Natural killer cell (primary cell): ENCODE data around the gene SLC25A1. TPM values are rescaled to one million over a fixed set of nuclear protein-coding genes. Genes with fewer than 3 reads are reported as not detected.
A peak's percentile ranks its signal among the peaks of the same experiment; 100 is the strongest.

ENCODE experiments used
- ATAC-seq, 3 donors: fragments of 150-1000 bp in 2 of 3; fragments of 200-7000 bp in 1 of 3; cut with Tn5 transposase; 1 replicate in 1 of 3; 2 replicates in 2 of 3; pipeline ENCODE4 v1.10.0; 2021; ENCODE audit warnings: mild to moderate bottlenecking in 2 of 3, moderate library complexity in 2 of 3
- DNase-seq, 2 donors: peaks; one replicate each; pipeline versions ENCODE4 v3.0.0 to v3.0.0-alpha.2; 2013 to 2021; ENCODE audit warnings: mixed read lengths in 1 of 2
- H3K27ac ChIP-seq: one replicate; pipeline ENCODE4 v1.5.1; 2013; ENCODE audit warnings: mild to moderate bottlenecking, low read length
- H3K27me3 ChIP-seq: one replicate; pipeline ENCODE4 v1.6.1; 2013; ENCODE audit warnings: low read length; ENCODE audit not compliant: control insufficient read depth, insufficient read depth
- H3K36me3 ChIP-seq: one replicate; pipeline ENCODE4 v1.6.1; 2013; ENCODE audit warnings: low read length; ENCODE audit not compliant: control insufficient read depth, insufficient read depth
- H3K4me1 ChIP-seq: one replicate; pipeline ENCODE4 v1.6.1; 2013; ENCODE audit warnings: low read length; ENCODE audit not compliant: control insufficient read depth, insufficient read depth
- H3K4me3 ChIP-seq: one replicate; pipeline ENCODE4 v1.5.1; 2013; ENCODE audit warnings: low read length
- H3K9me3 ChIP-seq: one replicate; pipeline ENCODE4 v1.6.1; 2013; ENCODE audit warnings: low read length; ENCODE audit not compliant: control insufficient read depth, insufficient read depth
- H3K27ac Mint-ChIP-seq, 2 donors: one replicate each; pipeline ENCODE4 v1.8.0; 2022; ENCODE audit warnings: mild to moderate bottlenecking in 2 of 2, mixed read lengths in 2 of 2, moderate library complexity in 1 of 2
- H3K27me3 Mint-ChIP-seq, 2 donors: one replicate each; pipeline ENCODE4 v1.8.0; 2022; ENCODE audit warnings: low read depth in 2 of 2, mixed read lengths in 2 of 2
- H3K36me3 Mint-ChIP-seq: one replicate; pipeline ENCODE4 v1.8.0; 2022; ENCODE audit warnings: mixed read lengths
- H3K4me1 Mint-ChIP-seq, 2 donors: one replicate each; pipeline ENCODE4 v1.8.0; 2022; ENCODE audit warnings: mixed read lengths in 2 of 2
- H3K4me3 Mint-ChIP-seq: one replicate; pipeline ENCODE4 v1.8.0; 2022; ENCODE audit warnings: mild to moderate bottlenecking, moderate library complexity, mixed read lengths
- H3K9me3 Mint-ChIP-seq, 2 donors: one replicate each; pipeline ENCODE4 v1.8.0; 2022; ENCODE audit warnings: mixed read lengths in 2 of 2
- WGBS: methylation state at CpG from one replicate; pipeline ENCODE4 v1.1.7; 2013; ENCODE audit warnings: missing lambda C conversion rate; ENCODE audit not compliant: insufficient coverage; 5-methylcytosine and 5-hydroxymethylcytosine counted together
- intact Hi-C: fragments of 100-400 bp; cut with micrococcal nuclease; formaldehyde crosslinking; loops from one replicate; pipeline ENCODE4 v1.14.2; 2022
- total RNA-seq, 4 donors: library from RNA; stranded (reverse); fragments of 120-200 nt in 1 of 4; gene quantifications; one replicate each; pipeline versions ENCODE4 v1.2.3 to v1.2.4, GENCODE V29; 2013 to 2022
- TF ChIP-seq, protein P1 (sequence below): fragments of 200-600 bp; IDR thresholded peaks from one replicate; pipeline ENCODE4 v1.8.0; 2022; ENCODE audit warnings: antibody characterized with exemption

The SLC25A1 gene
- total RNA-seq, 3 donors from 2014 or later (not counting 1 experiment from before 2014, with no cell fraction given): 24.8 to 29.6 (median 26.9) TPM

DNA sequence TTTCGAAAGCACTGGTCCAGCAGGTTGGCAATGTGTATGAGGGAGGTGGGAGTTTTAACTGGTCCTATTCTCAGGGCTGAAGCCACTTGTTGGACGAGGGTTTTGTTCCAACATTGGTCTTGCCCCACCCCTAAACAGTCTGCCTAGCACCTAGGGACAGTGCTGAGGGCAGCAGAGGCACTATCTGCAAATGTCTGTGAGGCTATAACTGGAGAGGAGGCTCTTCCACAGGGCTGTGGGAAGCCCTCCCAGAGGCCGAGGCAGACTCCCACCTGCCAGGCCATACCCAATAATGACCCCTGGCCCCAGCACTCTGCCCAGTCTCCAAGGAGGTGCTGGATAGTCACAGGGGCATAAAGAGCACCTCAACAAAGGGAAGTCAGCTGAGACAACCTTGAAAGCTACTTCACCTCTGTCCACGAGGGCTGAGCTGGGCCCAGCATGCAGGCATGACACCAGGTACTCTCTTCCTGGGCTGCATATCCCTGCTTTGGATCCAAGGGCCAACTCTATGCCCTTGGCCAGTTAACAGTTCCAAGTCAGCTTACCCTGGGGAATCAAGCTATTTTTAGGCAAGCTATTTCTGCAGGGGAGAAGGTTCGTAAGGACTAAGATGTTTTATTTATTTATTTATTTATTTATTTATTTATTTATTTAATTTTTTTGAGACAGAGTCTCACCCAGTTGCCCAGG lies 40.2 kb upstream of the SLC25A1 start:
- Histone ChIP-seq H3K27me3 (no peaks in the 10 kb centered on the region), H3K9me3 (no peaks in the 10 kb centered on the region), H3K4me1 (peaks cover 5% of the 10 kb centered on the region), H3K36me3 (no peaks in the 10 kb centered on the region), H3K27ac (no peak overlapping the region), H3K4me3 (no peak overlapping the region)
- Mint-ChIP-seq H3K27me3 (peaks cover 0 to 2% of the 10 kb centered on the region in 2 donors), H3K4me3 (no peak overlapping the region), H3K36me3 (no peaks in the 10 kb centered on the region), H3K27ac (no peak overlapping the region), H3K4me1 (peaks cover 0 to 5% of the 10 kb centered on the region in 2 donors), H3K9me3 (no peaks in the 10 kb centered on the region)
- WGBS: 81% methylated on average over 3 of the region's 5 CpGs
- intact Hi-C loops: no loop called here
- DNase-seq (no peak), ATAC-seq (no peak)
- TF ChIP-seq, protein P1, sequence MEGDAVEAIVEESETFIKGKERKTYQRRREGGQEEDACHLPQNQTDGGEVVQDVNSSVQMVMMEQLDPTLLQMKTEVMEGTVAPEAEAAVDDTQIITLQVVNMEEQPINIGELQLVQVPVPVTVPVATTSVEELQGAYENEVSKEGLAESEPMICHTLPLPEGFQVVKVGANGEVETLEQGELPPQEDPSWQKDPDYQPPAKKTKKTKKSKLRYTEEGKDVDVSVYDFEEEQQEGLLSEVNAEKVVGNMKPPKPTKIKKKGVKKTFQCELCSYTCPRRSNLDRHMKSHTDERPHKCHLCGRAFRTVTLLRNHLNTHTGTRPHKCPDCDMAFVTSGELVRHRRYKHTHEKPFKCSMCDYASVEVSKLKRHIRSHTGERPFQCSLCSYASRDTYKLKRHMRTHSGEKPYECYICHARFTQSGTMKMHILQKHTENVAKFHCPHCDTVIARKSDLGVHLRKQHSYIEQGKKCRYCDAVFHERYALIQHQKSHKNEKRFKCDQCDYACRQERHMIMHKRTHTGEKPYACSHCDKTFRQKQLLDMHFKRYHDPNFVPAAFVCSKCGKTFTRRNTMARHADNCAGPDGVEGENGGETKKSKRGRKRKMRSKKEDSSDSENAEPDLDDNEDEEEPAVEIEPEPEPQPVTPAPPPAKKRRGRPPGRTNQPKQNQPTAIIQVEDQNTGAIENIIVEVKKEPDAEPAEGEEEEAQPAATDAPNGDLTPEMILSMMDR: no peak

DNA sequence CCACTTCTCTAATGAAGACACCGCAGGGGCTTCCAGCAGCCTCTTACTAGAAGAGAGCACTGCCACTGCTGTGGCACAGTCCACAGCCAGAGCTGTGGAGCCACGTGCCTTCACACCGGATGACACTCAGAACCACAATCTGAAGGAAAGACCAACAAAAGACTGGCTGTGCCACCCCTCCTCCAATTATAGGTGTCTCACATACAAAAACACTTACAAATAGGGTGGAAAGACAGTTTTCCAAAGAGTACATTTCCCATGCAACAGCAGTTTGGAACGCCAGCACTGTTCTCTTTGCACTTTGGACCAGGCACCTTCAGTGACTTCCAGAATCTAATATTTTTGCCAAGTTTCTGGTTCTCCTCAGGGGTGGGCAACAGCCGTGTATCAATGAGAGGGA lies 38.0 kb upstream of the SLC25A1 start:
- H3K27me3 ChIP-seq: no peaks in the 10 kb centered on the region
- no peaks in the 10 kb centered on the region for H3K9me3 Mint-ChIP-seq
- H3K4me1 ChIP-seq: peaks cover 5% of the 10 kb centered on the region
- no peaks in the 10 kb centered on the region for H3K9me3 ChIP-seq
- H3K4me1 Mint-ChIP-seq: peaks cover 0 to 5% of the 10 kb centered on the region in 2 donors
- ATAC-seq (peak; percentile 43 to 65 (median 47)), DNase-seq (peak in 1 of 2 donors; percentile 13)
- no peaks in the 10 kb centered on the region for H3K36me3 ChIP-seq
- no peak overlapping the region for H3K27ac ChIP-seq
- H3K4me3 ChIP-seq: no peak overlapping the region
- H3K27me3 Mint-ChIP-seq: peaks cover 0 to 4% of the 10 kb centered on the region in 2 donors
- 83% methylated on average over 5 of the region's 5 CpGs for WGBS
- TF ChIP-seq, protein P1: no peak
- intact Hi-C loops: no loop called here
- no peak overlapping the region for H3K27ac Mint-ChIP-seq
- H3K36me3 Mint-ChIP-seq: no peaks in the 10 kb centered on the region
- no peak overlapping the region for H3K4me3 Mint-ChIP-seq

DNA sequence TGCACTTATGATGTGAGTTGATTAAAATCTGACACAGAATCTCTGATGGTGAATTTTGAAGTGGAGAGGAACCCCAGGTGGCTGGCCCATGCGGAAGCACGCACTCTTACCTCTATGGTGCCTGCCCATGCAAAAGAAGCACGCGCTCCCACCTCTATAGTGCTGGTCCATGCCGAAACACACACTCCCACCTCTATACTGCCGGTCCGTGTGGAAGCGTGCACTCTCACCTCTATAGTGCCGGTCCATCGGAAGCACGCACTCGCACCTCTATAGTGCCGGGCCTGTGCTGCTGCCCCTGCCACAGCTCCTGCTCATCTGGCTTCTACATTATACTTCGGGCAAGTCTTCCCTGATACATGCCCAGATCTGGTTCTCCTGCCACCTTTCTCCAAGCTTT lies 36.8 kb upstream of the SLC25A1 start:
- intact Hi-C loops: no loop called here
- Mint-ChIP-seq H3K27ac (no peak overlapping the region), H3K36me3 (no peaks in the 10 kb centered on the region), H3K9me3 (no peaks in the 10 kb centered on the region), H3K27me3 (peaks cover 0 to 9% of the 10 kb centered on the region in 2 donors), H3K4me3 (no peak overlapping the region), H3K4me1 (peaks cover 0 to 5% of the 10 kb centered on the region in 2 donors)
- no peak for ATAC-seq
- Histone ChIP-seq H3K4me1 (peaks cover 5% of the 10 kb centered on the region), H3K36me3 (no peaks in the 10 kb centered on the region), H3K4me3 (no peak overlapping the region), H3K9me3 (no peaks in the 10 kb centered on the region), H3K27ac (no peak overlapping the region), H3K27me3 (no peaks in the 10 kb centered on the region)
- DNase-seq: no peak
- WGBS: 96% methylated on average over 14 of the region's 14 CpGs
- TF ChIP-seq, protein P1: no peak

DNA sequence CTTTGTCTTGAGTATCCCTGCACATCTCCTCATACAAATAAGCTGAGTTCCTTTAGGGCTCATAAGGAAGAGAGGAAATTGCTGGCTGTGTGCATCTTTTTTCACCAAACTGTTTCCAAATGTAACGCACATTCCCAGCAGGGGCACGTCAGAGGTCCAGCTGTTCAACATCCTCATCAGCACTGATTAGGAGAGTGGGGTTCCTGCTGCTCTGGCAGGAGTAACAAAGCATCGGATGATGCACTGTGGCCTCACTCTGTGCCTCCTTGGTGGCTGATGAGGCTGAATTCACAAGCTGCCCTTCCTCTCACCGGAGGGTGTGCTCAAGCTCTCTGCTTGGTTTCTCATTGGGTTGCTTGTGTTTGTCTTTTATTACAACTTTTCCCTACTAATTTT lies 35.5 kb upstream of the SLC25A1 start:
- Histone ChIP-seq H3K36me3 (no peaks in the 10 kb centered on the region), H3K27me3 (no peaks in the 10 kb centered on the region), H3K4me3 (no peak overlapping the region), H3K27ac (no peak overlapping the region), H3K9me3 (no peaks in the 10 kb centered on the region), H3K4me1 (peaks cover 5% of the 10 kb centered on the region)
- no peak overlapping the region for H3K4me3 Mint-ChIP-seq
- 88% methylated on average over 3 of the region's 4 CpGs for WGBS
- TF ChIP-seq, protein P1: no peak
- H3K9me3 Mint-ChIP-seq: no peaks in the 10 kb centered on the region
- intact Hi-C loops: no loop called here
- H3K27ac Mint-ChIP-seq: no peak overlapping the region
- peaks cover 0 to 5% of the 10 kb centered on the region in 2 donors for H3K4me1 Mint-ChIP-seq
- DNase-seq (no peak), ATAC-seq (no peak)
- no peaks in the 10 kb centered on the region for H3K36me3 Mint-ChIP-seq
- H3K27me3 Mint-ChIP-seq: peaks cover 9 to 17% of the 10 kb centered on the region in 2 donors
